PC-3 (cell line): ENCODE results near the gene CEP78. TPM values are rescaled to one million over a fixed set of nuclear protein-coding genes. Genes with fewer than 3 reads are reported as not detected.

Source experiments
- ATAC-seq: fragments of 200-7000 bp; cut with Tn5 transposase; 2 replicates; pipeline ENCODE4 v1.9.1; 2020; ENCODE audit warnings: mild to moderate bottlenecking, moderate library complexity
- BruUV-seq: library from RNA; stranded (reverse); fragments of 400-500 nt; replicated peaks from 2 replicates; lab custom pipeline; 2021; lab: Mats Ljungman, UMichigan
- CTCF ChIA-PET: fragments of 300-600 bp; sonication (Branson Sonifier 250); formaldehyde crosslinking; loops from one replicate; lab custom pipeline; 2022; ENCODE audit warnings: antibody characterized with exemption; lab: Charles Lee
- POLR2A ChIA-PET: fragments of 300-600 bp; sonication (Branson Sonifier 250); formaldehyde crosslinking; loops from one replicate; lab custom pipeline; 2022; ENCODE audit warnings: antibody characterized with exemption; ENCODE audit not compliant: unreplicated experiment; lab: Charles Lee
- DNase-seq: peaks from one replicate; pipeline ENCODE4 v3.0.0-alpha.2; 2015
- H2AFZ ChIP-seq: fragments of 300-600 bp; sonication (generic); 2 replicates; pipeline ENCODE4 v1.6.0; 2016; ENCODE audit warnings: antibody characterized with exemption, low read length
- H3F3A ChIP-seq: fragments of 300-600 bp; sonication (generic); one replicate; pipeline ENCODE4 v1.6.0; 2017; ENCODE audit warnings: antibody characterized with exemption, low read length, control low read depth, mild to moderate bottlenecking; ENCODE audit not compliant: unreplicated experiment
- H3K27ac ChIP-seq: fragments of 300-600 bp; sonication (generic); 2 replicates; pipeline ENCODE4 v1.5.1; 2016; ENCODE audit warnings: mild to moderate bottlenecking, low read length
- H3K27me3 ChIP-seq: fragments of 300-600 bp; sonication (generic); 2 replicates; pipeline ENCODE4 v1.6.1; 2016; ENCODE audit warnings: low read length, mixed read lengths
- H3K36me3 ChIP-seq: fragments of 300-600 bp; sonication (generic); 2 replicates; pipeline ENCODE4 v1.6.1; 2016; ENCODE audit warnings: low read depth, mixed run types, low read length, mixed read lengths
- H3K4me1 ChIP-seq: fragments of 300-600 bp; sonication (generic); 2 replicates; pipeline ENCODE4 v1.5.1; 2016; ENCODE audit warnings: low read length; ENCODE audit not compliant: insufficient read depth
- H3K4me2 ChIP-seq: fragments of 300-600 bp; sonication (generic); 2 replicates; pipeline ENCODE4 v1.6.0; 2016; ENCODE audit warnings: low read length
- H3K4me3 ChIP-seq: fragments of 300-600 bp; sonication (generic); 2 replicates; pipeline ENCODE4 v1.5.1; 2016; ENCODE audit warnings: mild to moderate bottlenecking, low read length, mixed read lengths
- H3K79me2 ChIP-seq: fragments of 300-600 bp; sonication (generic); 2 replicates; pipeline ENCODE4 v1.6.1; 2017; ENCODE audit warnings: low read length, mixed read lengths
- H3K9ac ChIP-seq: fragments of 300-600 bp; sonication (generic); 2 replicates; pipeline ENCODE4 v1.6.0; 2016; ENCODE audit warnings: mild to moderate bottlenecking, low read length
- H3K9me2 ChIP-seq: fragments of 300-600 bp; sonication (generic); replicated peaks from 2 replicates; pipeline ENCODE4 v1.6.1; 2016; ENCODE audit warnings: mixed run types, low read length, mixed read lengths
- H3K9me3 ChIP-seq: fragments of 300-600 bp; sonication (generic); 2 replicates; pipeline ENCODE4 v1.6.1; 2016; ENCODE audit warnings: low read length, mixed read lengths
- H4K20me1 ChIP-seq: fragments of 300-600 bp; sonication (generic); 2 replicates; pipeline ENCODE4 v1.6.1; 2016; ENCODE audit warnings: low read length, mixed read lengths
- EZH2 ChIP-seq: fragments of 300-600 bp; sonication (generic); IDR thresholded peaks from one replicate; pipeline ENCODE4 v1.6.1; 2017; ENCODE audit warnings: antibody characterized with exemption, mild to moderate bottlenecking, low read length; ENCODE audit not compliant: unreplicated experiment
- EZH2phosphoT487 ChIP-seq: fragments of 300-600 bp; sonication (generic); IDR thresholded peaks from 2 replicates; pipeline ENCODE4 v1.6.1; 2018; ENCODE audit warnings: mild to moderate bottlenecking, antibody characterized with exemption, low read length, borderline replicate concordance
- intact Hi-C: fragments of 100-400 bp; cut with micrococcal nuclease; formaldehyde crosslinking; loops from 2 replicates; pipeline ENCODE4 v1.9.0; 2023
- total RNA-seq: library from RNA; depleted of rRNA; stranded (reverse); fragments of >200 nt; gene quantifications from 2 replicates; pipeline ENCODE4 v1.2.3, GENCODE V29; 2014
- TF ChIP-seq, protein P1 (sequence below): fragments of 300-600 bp; sonication (generic); conservative IDR thresholded peaks from 2 replicates; pipeline ENCODE4 v1.5.1; 2017; ENCODE audit warnings: antibody characterized with exemption, low read depth, mild to moderate bottlenecking, low read length

CEP78 gene
- total RNA-seq, 1 experiment from 2014 or later, result 52.5 TPM

DNA sequence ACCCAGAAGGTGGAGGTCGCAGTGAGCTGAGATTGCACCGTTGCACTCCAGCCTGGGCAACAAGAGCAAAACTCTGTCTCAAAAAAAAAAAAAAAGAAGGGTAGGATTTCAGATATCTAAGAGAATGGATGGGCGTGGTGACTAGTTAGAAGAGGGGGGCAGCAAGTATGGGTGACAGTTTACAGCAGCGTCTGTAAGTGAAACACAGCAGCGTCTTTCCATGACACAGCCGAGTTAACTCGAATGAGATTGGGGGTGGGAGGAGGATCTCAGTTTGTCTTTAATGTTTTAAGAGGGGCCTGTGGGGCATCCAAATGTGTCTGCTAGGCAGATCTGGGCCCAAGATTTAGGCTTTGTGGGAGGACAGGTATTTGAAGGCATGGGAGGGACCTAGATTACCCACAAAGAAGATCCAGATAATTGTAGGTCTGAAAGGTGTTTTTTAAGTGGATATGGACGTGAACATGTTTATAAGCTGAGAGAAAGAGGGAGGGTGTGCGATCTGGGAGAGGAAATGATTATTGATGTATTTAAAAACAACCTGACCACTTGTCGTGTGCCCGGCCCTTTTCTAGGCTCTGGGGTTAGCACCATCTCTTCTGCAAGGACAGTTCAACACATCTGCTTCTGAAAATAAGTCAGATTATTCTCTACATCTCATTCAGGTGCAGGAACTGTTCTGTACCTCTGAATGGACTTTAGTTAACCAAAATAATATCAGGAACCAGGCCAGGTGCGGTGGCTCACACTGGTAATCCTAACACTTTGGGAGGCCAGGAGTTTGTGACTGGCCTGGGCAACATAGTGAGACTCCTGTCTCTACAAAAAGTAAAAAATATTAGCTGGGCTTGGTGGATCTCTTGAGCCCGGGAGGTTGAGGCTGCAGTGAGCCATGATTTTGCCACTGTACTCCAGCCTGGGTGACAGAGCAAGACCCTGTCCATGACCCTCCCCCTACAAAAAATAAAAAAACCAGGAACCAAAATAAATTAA is 2.5 kb downstream of the CEP78 start:
- no peak overlapping the region for H3K9ac ChIP-seq
- no TSS peak for BruUV-seq
- H3K79me2 ChIP-seq, result peaks cover 32% of the 10 kb centered on the region
- H3K4me2 ChIP-seq, result peak overlapping the region; percentile 80; the same call in 1 of the 2 replicates
- no peak overlapping the region for H3K4me3 ChIP-seq
- ChIA-PET POLR2A (interaction anchor here (0.6 kb wide), 1 partner anchor 1433 kb away, joined by 6 read pairs; no protein-coding TSS in a partner anchor), CTCF (no interaction called here)
- no peaks in the 10 kb centered on the region for H4K20me1 ChIP-seq
- ATAC-seq (no peak), DNase-seq (no peak)
- H3K36me3 ChIP-seq, result peaks cover 10% of the 10 kb centered on the region; the same call in 1 of the 2 replicates
- TF ChIP-seq, protein P1, sequence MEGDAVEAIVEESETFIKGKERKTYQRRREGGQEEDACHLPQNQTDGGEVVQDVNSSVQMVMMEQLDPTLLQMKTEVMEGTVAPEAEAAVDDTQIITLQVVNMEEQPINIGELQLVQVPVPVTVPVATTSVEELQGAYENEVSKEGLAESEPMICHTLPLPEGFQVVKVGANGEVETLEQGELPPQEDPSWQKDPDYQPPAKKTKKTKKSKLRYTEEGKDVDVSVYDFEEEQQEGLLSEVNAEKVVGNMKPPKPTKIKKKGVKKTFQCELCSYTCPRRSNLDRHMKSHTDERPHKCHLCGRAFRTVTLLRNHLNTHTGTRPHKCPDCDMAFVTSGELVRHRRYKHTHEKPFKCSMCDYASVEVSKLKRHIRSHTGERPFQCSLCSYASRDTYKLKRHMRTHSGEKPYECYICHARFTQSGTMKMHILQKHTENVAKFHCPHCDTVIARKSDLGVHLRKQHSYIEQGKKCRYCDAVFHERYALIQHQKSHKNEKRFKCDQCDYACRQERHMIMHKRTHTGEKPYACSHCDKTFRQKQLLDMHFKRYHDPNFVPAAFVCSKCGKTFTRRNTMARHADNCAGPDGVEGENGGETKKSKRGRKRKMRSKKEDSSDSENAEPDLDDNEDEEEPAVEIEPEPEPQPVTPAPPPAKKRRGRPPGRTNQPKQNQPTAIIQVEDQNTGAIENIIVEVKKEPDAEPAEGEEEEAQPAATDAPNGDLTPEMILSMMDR, result no peak
- TF ChIP-seq EZH2phosphoT487 (no peak), EZH2 (no peak)
- no peak overlapping the region for H2AFZ ChIP-seq
- no peaks in the 10 kb centered on the region for H3K27me3 ChIP-seq
- intact Hi-C loops, result loop anchor here (10.0 kb wide), 1 partner anchor 114 kb away; no protein-coding TSS in a partner anchor
- H3K9me3 ChIP-seq, result no peaks in the 10 kb centered on the region
- peaks cover 4% of the 10 kb centered on the region; the same call in 1 of the 2 replicates for H3K4me1 ChIP-seq
- H3F3A ChIP-seq, result no peaks in the 10 kb centered on the region
- no peak overlapping the region for H3K27ac ChIP-seq
- no peaks in the 10 kb centered on the region for H3K9me2 ChIP-seq

DNA sequence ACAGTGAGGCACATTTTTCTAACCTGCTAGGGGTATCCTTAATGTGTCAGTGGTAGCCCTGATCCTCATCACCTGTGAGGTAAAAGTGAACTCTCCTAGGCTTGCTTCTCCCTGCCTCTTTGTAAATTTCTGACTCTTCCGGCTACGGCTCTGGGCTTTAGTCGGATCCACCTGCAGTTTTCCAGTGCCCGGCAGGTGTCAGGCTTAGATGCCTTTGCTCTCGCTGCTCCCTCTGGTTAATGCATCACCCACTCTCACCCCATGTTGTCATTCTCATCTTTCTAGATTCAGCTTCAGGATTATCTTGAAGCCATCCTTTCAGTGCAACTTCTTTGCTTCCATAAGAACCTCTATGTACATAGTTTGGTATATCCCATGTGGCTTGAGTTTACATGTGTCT is 3.6 kb downstream of the CEP78 start:
- H3K79me2 ChIP-seq, result peaks cover 32% of the 10 kb centered on the region
- TF ChIP-seq EZH2, result no peak
- TF ChIP-seq EZH2phosphoT487, result no peak
- TF ChIP-seq, protein P1, result peak; percentile 55
- no peaks in the 10 kb centered on the region for H3K9me2 ChIP-seq
- H3K4me2 ChIP-seq, result peak overlapping the region; percentile 55
- ChIA-PET CTCF (no interaction called here), POLR2A (no interaction called here)
- H3K9ac ChIP-seq, result no peak overlapping the region
- no peaks in the 10 kb centered on the region for H4K20me1 ChIP-seq
- intact Hi-C loops, result loop anchor here (10.0 kb wide), 1 partner anchor 115 kb away; no protein-coding TSS in a partner anchor
- no peaks in the 10 kb centered on the region for H3K27me3 ChIP-seq
- DNase-seq (peak; percentile 47), ATAC-seq (0 out of 2 replicates have a peak, but pooled peaks have one; percentile 13)
- no peaks in the 10 kb centered on the region for H3F3A ChIP-seq
- H3K36me3 ChIP-seq, result peaks cover 11% of the 10 kb centered on the region; the same call in 1 of the 2 replicates
- H3K9me3 ChIP-seq, result no peaks in the 10 kb centered on the region
- H2AFZ ChIP-seq, result no peak overlapping the region
- H3K4me3 ChIP-seq, result no peak overlapping the region; the same call in 1 of the 2 replicates
- BruUV-seq, result no TSS peak
- H3K27ac ChIP-seq, result no peak overlapping the region
- peaks cover 4% of the 10 kb centered on the region; the same call in 1 of the 2 replicates for H3K4me1 ChIP-seq
